Embryonic facial prominence (tissue), 1 donor: ENCODE measurements around the gene KRTAP2-3.

Experiments used
- DNase-seq: peaks from one replicate; pipeline ENCODE4 v3.0.0-alpha.2; 2016; ENCODE audit errors: extremely low spot score

Gene KRTAP2-3

DNA sequence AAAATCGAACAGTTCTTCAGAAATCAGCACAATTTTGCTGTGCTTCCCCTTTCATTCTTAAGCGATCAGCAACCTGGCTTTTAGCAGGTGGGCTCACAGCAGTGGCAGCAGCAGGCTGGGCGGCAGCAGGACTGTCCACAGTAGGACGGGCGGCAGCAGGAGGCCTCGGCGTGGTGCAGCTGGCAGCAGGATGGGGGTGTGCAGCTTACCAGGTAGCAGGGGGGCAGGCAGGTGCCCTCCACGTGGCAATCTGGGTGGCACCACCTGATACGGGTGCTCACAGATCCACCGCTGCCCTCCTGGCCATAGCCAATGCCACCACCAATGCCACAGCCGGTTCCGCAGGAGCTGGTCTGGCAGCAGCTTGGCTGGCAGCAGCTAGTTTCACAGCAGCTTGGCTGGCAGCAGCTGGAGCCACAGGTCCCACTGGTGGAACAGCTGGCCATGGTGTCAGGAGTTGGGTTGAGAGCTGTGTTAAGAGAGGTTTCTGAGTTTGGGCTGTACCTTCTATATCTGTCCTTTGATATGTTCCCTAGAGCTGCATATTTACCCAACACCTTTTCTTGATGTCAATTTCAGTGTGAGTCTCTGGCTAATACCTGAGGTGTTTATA lies 30.2 kb downstream of the KRTAP2-3 start, which contains the start of gene KRTAP1-4:
Gene KRTAP1-4, minus strand, starts transcription at position 563 of the 613 bp plus-strand sequence. Its CDS starts 117 bp downstream, at position 446.
- DNase-seq: no peak

DNA sequence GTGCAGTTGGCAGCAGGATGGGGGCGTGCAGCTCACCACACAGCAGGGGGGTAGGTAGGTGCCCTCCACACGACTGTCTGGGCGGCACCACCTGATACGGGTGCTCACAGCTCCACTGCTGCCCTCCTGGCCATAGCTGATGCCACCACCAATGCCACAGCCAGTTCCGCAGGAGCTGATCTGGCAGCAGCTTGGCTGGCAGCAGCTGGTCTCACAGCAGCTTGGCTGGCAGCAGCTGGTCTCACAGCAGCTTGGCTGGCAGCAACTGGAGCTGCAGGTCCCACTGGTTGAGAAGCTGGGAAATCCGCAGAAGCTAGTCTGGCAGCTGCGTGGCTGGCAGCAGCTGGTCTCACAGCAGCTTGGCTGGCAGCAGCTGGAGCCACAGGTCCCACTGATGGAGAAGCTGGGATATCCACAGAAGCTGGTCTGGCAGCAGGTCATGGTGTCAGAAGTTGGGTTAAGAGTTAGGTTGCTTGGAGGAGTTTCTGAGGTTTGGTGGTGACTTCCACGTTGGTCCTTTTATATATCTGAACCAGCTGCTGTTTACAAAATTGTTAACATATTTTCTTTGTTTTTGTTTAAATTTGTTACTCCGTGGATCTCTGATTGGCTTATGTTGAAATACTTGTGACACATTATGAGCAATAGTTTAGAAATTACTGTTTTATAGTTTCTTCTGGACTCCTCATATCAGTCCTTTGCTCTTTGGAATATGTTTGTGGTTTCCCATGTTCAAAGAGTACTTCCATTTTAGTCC lies 33.0 kb downstream of the KRTAP2-3 start, which contains the start of gene KRTAP1-5:
Gene KRTAP1-5, minus strand, starts transcription at position 494 of the 757 bp plus-strand sequence. Its CDS starts 53 bp downstream, at position 441.
- DNase-seq: no peak

DNA sequence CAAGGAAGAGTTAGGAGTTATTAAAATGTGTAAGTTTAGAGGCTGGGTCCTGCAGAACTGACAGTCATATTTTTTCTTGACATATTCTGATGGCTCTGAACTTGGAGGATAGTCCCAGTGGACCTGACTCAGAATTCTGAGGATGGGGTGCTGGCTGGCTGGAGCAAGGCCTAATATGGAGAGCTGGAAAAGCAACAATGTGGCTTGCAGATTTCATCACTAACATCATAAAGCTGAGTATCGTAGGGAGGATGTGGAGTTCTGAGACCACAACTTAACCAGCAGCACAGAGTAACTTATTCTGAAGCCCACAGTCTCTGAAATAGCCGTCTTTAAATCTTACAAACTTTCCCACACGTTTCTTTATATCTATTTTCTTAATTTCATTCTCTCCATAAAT lies 35.2 kb downstream of the KRTAP2-3 start:
- DNase-seq: no peak

DNA sequence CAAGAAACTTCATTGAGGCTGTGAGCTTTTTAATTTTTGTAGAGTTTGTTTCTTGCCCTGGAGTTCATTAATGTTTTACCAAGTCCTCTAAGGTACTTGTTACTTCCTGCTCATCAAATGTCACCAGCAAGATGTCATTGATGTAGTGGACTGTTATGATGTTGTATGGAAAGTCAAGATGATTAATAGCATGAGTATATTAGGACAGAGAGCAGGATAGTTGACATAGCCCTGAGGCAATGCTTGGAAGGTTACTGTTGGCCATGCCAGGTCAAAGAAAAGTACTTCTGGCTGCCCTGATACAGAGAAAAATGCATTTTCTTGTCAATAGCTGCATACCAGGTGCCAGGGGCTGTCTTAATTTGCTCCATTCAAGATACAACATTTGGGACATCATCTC lies 39.6 kb downstream of the KRTAP2-3 start:
- DNase-seq: no peak

GRCh38 chr17:41019415-41019814 lies 40.5 kb downstream of the KRTAP2-3 start:
- DNase-seq: no peak

DNA sequence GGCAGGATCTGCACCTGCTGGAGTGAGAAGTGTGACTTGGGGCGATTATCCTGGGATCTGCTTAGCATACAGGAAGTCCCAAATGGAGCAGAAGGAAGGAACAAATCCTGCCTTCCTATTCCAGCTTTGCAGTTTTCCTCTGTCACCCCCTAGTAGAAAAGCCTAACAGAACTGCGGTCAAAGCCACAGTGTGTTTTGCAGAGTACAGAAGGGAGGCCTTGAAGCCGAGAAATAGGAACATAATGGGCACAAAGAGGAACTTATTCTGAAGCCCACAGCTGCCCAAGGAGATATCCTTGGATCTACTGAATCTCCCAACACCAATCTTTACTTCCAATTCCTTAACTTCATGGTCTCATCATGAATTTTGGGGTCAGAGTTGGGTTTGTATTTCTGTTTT lies 41.4 kb downstream of the KRTAP2-3 start:
- DNase-seq: no peak

DNA sequence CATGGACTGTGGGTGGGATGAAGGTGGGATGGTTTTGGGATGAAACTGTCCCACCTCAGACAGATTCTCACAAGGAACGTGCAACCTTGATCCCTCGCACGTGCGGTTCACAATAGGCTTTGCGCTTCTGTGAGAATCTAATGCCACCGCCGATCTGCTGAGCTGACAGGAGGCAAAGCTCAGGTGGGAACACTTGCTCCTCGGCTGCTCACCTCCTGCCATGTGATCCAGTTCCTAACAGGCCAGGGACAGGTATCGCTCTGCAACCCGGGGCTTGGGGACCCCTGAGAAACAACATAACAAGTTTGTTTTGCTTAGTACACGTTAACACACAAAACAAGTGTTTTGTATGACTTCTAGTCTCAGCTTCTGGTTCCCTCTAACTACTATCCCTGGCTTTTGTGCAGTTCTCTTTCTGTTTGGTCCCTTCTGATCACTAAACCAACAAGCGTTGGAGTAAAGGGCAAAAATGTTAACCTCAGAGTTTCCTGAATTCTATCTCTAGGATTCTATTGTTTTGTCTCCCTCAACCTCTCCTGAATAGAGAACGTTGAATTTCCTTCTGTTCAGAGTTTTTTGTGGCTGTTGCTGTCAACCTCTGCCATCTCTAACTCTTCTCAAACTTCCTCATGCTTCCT lies 43.2 kb downstream of the KRTAP2-3 start:
- no peak for DNase-seq

DNA sequence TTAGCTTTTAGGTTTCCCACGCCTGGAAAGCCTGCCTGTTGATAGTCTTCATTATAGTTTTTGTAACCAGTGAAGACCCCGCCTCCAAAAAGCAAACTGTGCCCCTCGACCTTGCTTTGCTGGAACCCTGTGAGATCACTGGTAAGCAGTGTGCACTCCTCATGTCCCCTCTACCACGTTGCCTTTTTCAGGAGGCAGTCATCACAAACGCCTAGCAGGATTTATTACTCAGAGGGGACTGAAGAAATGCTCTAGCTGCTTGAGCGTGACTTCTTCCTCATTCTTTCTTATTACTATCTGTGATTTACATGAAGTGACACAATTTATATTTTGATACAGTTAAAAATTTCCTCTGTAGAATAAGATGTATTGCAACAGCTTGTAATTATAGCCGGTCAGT lies 44.5 kb downstream of the KRTAP2-3 start:
- DNase-seq: no peak

GRCh38 chr17:41013606-41014005 lies 46.3 kb downstream of the KRTAP2-3 start:
- no peak for DNase-seq

GRCh38 chr17:41013181-41013580 lies 46.7 kb downstream of the KRTAP2-3 start:
- DNase-seq: no peak

GRCh38 chr17:41012326-41013120 lies 47.4 kb downstream of the KRTAP2-3 start:
- no peak for DNase-seq

- no peak for DNase-seq
Measured at GRCh38 chr17:41010441-41010840, 49.5 kb downstream of the KRTAP2-3 start.

DNA sequence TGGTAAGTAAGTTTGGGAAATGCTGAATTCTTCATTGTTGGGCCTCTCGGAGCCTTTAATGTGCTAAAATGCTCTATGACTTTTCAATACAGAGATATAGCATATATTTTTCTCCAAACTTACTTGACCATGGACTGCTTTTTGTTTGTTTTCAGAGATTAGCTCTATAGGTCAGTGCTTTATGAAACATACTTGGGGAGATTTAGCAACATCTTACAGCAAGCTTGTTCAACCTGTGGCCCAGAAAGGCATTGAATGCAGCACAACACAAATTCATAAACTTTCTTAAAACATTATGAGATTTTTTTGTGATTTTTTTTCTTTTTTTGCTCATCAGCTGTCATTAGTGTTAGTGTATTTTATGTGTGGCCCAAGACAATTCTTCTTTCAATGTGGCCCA lies 50.0 kb downstream of the KRTAP2-3 start:
- no peak for DNase-seq

DNA sequence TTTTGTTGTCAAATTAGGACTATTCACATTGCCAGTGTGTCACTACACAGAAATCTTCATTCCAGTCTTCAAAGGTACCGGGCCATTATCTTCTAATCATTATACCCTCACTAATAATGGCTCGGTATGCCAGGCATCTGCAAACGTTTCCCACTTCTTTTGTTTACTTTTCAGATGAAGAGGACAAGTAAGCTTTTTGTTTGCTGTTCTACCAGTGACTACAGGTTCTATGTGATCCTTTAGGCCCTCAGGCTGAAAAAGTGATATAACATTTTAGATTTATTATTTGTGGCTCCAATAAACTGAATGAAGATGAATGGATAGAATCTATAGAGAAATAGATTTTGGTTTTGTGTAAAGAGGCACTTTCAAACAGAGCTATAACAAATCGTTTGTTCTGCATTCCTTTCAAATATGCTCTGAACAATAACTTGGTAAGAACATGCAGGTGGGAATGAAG lies 50.6 kb downstream of the KRTAP2-3 start:
- DNase-seq: no peak
